T-helper 2 cell treated with Interferon-gamma antibody and Interleukin-4, amounts not matched to agents 5 μg/mL and 100 μg/mL, for 36 hours (primary cell): Measurements from ENCODE around the gene ZC3H18.

Experiments used
- DNase-seq: peaks from one replicate; pipeline ENCODE4 v3.0.0; 2021; ENCODE audit warnings: low spot score
- H3K27ac Mint-ChIP-seq: one replicate; pipeline ENCODE4 v1.8.0; 2021; ENCODE audit warnings: mild to moderate bottlenecking, mixed read lengths
- H3K27me3 Mint-ChIP-seq: one replicate; pipeline ENCODE4 v1.8.0; 2021; ENCODE audit warnings: low read depth, mixed read lengths
- H3K36me3 Mint-ChIP-seq: one replicate; pipeline ENCODE4 v1.8.0; 2021; ENCODE audit warnings: low read depth, mixed read lengths
- H3K4me1 Mint-ChIP-seq: one replicate; pipeline ENCODE4 v1.8.0; 2021; ENCODE audit warnings: low read depth, mixed read lengths
- H3K4me3 Mint-ChIP-seq: one replicate; pipeline ENCODE4 v1.8.0; 2022; ENCODE audit warnings: mild to moderate bottlenecking, moderate library complexity, mixed read lengths
- H3K9me3 Mint-ChIP-seq: one replicate; pipeline ENCODE4 v1.8.0; 2021; ENCODE audit warnings: mixed read lengths

Gene ZC3H18

DNA sequence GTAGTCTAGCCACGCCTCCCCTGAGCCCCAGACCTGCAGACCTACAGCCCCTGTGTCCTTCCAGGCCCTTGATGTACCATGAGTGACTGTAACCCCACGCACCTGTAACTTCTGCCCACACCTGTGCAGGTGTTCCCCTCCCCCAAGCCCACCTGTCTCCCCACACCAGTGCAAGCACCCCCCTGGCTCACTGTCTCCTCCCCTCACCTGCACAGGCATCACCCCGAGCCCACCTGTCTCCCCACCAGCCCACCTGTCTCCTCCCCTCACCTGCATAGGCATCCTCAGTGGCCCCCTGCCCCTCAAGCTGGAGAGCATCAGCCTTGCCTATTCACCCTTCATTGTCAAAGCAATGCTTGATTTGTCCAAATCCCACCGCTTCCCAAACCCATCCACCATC is 32.3 kb upstream of the ZC3H18 start:
- Mint-ChIP-seq H3K4me3 (no peak overlapping the region), H3K27ac (no peak overlapping the region), H3K9me3 (no peaks in the 10 kb centered on the region)

DNA sequence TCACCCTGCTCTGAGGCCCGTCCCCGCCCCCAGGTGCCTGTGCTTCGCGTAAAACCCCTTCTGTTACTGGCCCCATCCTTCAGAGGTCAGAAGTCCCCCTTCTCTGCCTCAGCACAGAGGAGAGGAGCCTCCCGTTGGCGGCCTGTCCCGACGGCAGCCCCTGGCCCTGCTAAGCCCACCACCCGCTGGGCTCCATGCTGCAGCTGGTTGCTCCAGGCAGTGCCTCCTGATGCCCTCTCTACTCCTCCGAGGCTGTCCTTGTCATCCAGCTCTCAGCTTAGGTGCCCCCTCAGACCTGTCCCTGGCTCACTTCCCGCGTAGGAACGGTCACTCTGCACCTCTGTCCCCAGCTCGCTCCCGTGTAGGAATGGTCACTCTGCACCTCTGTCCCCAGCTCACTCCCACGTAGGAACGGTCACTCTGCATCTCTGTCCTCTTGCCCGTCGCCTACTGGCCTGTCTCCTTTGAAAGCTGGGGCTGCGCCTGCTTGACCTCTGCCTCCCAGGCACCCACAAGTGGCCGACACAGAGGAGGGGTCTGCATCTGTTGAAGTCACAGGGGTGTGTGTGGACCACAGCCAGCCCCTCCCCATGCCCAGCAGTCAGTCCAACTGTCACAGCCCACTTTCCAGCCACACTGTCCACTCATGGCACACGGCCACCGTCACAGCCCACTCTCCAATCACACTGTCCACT is 31.7 kb upstream of the ZC3H18 start:
- H3K27ac Mint-ChIP-seq: no peak overlapping the region

More for the DNA sequence above, 32.3 kb upstream of the ZC3H18 start:
- Mint-ChIP-seq H3K4me1 (peaks cover 5% of the 10 kb centered on the region), H3K27me3 (peaks cover 9% of the 10 kb centered on the region), H3K36me3 (peaks cover 5% of the 10 kb centered on the region)
- DNase-seq: no peak

DNA sequence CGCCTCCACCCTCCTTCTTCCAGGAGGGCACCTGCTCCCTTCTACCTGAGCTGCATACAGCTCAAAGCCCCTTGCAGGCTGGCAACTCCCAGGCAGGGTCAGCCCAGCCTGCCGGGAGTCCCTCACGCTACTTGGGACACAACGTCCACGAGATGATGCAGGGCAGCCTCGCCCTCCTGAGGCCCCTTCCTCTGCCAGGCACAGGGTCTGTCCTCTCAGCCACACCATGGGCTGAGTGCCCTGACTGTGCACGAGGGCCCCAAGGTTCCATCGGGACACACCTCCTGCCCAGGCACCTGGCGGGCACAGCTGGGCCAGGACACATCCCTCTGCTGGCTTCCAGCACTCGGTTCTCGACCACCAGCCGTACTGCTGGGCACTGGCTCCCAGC is 30.9 kb upstream of the ZC3H18 start:
- H3K9me3 Mint-ChIP-seq: peaks cover 9% of the 10 kb centered on the region
- peaks cover 9% of the 10 kb centered on the region for H3K27me3 Mint-ChIP-seq
- H3K27ac Mint-ChIP-seq: no peak overlapping the region
- no peak overlapping the region for H3K4me3 Mint-ChIP-seq
- no peak for DNase-seq
- H3K36me3 Mint-ChIP-seq: peaks cover 10% of the 10 kb centered on the region
- H3K4me1 Mint-ChIP-seq: peaks cover 5% of the 10 kb centered on the region

More for the DNA sequence above, 31.7 kb upstream of the ZC3H18 start:
- DNase-seq: no peak
- H3K9me3 Mint-ChIP-seq: peaks cover 5% of the 10 kb centered on the region
- H3K4me3 Mint-ChIP-seq: no peak overlapping the region
- peaks cover 5% of the 10 kb centered on the region for H3K4me1 Mint-ChIP-seq
- peaks cover 8% of the 10 kb centered on the region for H3K36me3 Mint-ChIP-seq
- peaks cover 9% of the 10 kb centered on the region for H3K27me3 Mint-ChIP-seq

- DNase-seq: no peak
- Mint-ChIP-seq H3K4me1 (peaks cover 5% of the 10 kb centered on the region), H3K27me3 (peaks cover 9% of the 10 kb centered on the region), H3K9me3 (peaks cover 9% of the 10 kb centered on the region), H3K36me3 (peaks cover 10% of the 10 kb centered on the region), H3K4me3 (no peak overlapping the region), H3K27ac (no peak overlapping the region)
Observed at GRCh38 chr16:88539652-88540345, 30.4 kb upstream of the ZC3H18 start.

- H3K4me1 Mint-ChIP-seq: peaks cover 5% of the 10 kb centered on the region
- DNase-seq: no peak
- H3K36me3 Mint-ChIP-seq: peaks cover 10% of the 10 kb centered on the region
- no peak overlapping the region for H3K4me3 Mint-ChIP-seq
- peaks cover 11% of the 10 kb centered on the region for H3K27me3 Mint-ChIP-seq
- H3K9me3 Mint-ChIP-seq: peaks cover 9% of the 10 kb centered on the region
- no peak overlapping the region for H3K27ac Mint-ChIP-seq
Observed at GRCh38 chr16:88540346-88540977, 29.7 kb upstream of the ZC3H18 start.

- H3K27me3 Mint-ChIP-seq: peaks cover 13% of the 10 kb centered on the region
- H3K4me3 Mint-ChIP-seq: no peak overlapping the region
- DNase-seq: no peak
- H3K9me3 Mint-ChIP-seq: peaks cover 9% of the 10 kb centered on the region
- no peak overlapping the region for H3K27ac Mint-ChIP-seq
- H3K4me1 Mint-ChIP-seq: no peaks in the 10 kb centered on the region
- H3K36me3 Mint-ChIP-seq: peaks cover 5% of the 10 kb centered on the region
Observed at GRCh38 chr16:88541831-88542616, 28.2 kb upstream of the ZC3H18 start.

DNA sequence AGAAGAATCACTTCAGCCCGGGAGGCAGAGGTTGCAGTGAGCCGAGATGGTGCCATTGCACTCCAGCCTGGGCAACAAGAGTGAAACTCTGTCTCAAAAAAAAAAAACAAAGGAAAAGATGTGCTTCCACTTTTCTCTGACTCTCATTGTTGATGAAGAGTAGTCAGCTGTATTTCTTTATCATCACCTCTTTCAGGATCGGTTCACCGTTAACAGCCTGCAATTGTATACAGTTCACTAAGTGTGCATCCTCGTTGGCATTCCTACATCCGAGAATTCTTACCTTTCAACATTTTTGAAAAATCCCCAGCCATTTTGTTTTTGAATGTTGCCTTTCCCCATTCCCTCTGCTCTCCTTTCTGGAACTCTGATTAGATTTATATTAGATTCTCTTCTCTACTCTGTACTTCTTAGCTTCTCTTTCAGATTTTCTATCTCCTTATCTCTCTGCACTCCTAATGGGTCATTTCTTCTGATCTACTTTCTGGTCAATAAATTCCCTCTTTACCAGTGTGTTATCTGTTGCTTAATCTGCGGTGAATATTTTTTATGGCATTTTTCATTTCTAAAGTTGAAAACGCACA is 26.9 kb upstream of the ZC3H18 start:
- no peaks in the 10 kb centered on the region for H3K4me1 Mint-ChIP-seq
- H3K36me3 Mint-ChIP-seq: peaks cover 5% of the 10 kb centered on the region
- H3K9me3 Mint-ChIP-seq: peaks cover 9% of the 10 kb centered on the region
- peaks cover 13% of the 10 kb centered on the region for H3K27me3 Mint-ChIP-seq
- H3K4me3 Mint-ChIP-seq: no peak overlapping the region
- H3K27ac Mint-ChIP-seq: no peak overlapping the region
- no peak for DNase-seq

- Mint-ChIP-seq H3K4me1 (peaks cover 3% of the 10 kb centered on the region), H3K36me3 (peaks cover 5% of the 10 kb centered on the region), H3K27ac (no peak overlapping the region), H3K27me3 (peaks cover 18% of the 10 kb centered on the region), H3K9me3 (peaks cover 9% of the 10 kb centered on the region), H3K4me3 (no peak overlapping the region)
- no peak for DNase-seq
Observed at GRCh38 chr16:88545781-88546180, 24.4 kb upstream of the ZC3H18 start.

GRCh38 chr16:88548131-88548874 is 21.9 kb upstream of the ZC3H18 start:
- no peak for DNase-seq
- H3K4me3 Mint-ChIP-seq: no peak overlapping the region
- peaks cover 4% of the 10 kb centered on the region for H3K36me3 Mint-ChIP-seq
- H3K27ac Mint-ChIP-seq: no peak overlapping the region
- peaks cover 6% of the 10 kb centered on the region for H3K9me3 Mint-ChIP-seq
- peaks cover 3% of the 10 kb centered on the region for H3K4me1 Mint-ChIP-seq
- H3K27me3 Mint-ChIP-seq: peaks cover 16% of the 10 kb centered on the region

GRCh38 chr16:88548985-88549384 is 21.2 kb upstream of the ZC3H18 start:
- H3K36me3 Mint-ChIP-seq: no peaks in the 10 kb centered on the region
- no peak overlapping the region for H3K27ac Mint-ChIP-seq
- no peak for DNase-seq
- H3K9me3 Mint-ChIP-seq: no peaks in the 10 kb centered on the region
- no peak overlapping the region for H3K4me3 Mint-ChIP-seq
- H3K27me3 Mint-ChIP-seq: peaks cover 16% of the 10 kb centered on the region
- H3K4me1 Mint-ChIP-seq: peaks cover 3% of the 10 kb centered on the region

DNA sequence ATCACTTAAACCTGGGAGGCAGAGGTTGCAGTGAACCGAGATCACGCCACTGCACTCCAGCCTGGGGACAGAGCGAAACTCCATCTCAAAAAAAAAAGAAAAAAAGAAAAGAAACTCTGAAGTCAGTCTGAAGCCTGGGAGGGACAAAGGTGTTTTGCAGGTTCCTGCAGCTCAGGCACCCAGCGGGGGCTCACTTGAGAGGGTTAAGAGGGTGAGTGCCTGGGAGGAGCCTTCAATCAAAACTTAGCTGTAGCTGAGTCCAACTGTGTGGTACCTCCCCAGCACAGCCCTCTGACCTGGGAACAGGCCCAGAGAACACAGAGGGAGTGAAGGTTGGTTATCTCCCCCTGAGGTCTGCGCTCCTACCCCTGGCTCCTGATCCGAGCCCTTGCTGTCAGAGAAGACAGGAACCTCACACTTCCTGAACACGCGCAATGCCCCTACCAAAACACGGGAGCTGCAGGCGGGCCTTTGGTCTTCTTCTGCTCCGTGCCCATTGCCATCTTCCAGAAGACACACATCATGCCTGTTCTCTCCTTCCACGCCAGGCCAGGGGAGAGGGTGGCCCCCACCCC is 20.4 kb upstream of the ZC3H18 start:
- no peak for DNase-seq
- no peaks in the 10 kb centered on the region for H3K9me3 Mint-ChIP-seq
- no peak overlapping the region for H3K27ac Mint-ChIP-seq
- H3K4me1 Mint-ChIP-seq: peaks cover 3% of the 10 kb centered on the region
- H3K4me3 Mint-ChIP-seq: no peak overlapping the region
- peaks cover 16% of the 10 kb centered on the region for H3K27me3 Mint-ChIP-seq
- no peaks in the 10 kb centered on the region for H3K36me3 Mint-ChIP-seq

GRCh38 chr16:88550246-88550661 is 19.9 kb upstream of the ZC3H18 start:
- no peak for DNase-seq
- no peak overlapping the region for H3K27ac Mint-ChIP-seq
- peaks cover 16% of the 10 kb centered on the region for H3K27me3 Mint-ChIP-seq
- H3K4me3 Mint-ChIP-seq: no peak overlapping the region
- no peaks in the 10 kb centered on the region for H3K9me3 Mint-ChIP-seq
- H3K36me3 Mint-ChIP-seq: no peaks in the 10 kb centered on the region
- peaks cover 3% of the 10 kb centered on the region for H3K4me1 Mint-ChIP-seq

DNA sequence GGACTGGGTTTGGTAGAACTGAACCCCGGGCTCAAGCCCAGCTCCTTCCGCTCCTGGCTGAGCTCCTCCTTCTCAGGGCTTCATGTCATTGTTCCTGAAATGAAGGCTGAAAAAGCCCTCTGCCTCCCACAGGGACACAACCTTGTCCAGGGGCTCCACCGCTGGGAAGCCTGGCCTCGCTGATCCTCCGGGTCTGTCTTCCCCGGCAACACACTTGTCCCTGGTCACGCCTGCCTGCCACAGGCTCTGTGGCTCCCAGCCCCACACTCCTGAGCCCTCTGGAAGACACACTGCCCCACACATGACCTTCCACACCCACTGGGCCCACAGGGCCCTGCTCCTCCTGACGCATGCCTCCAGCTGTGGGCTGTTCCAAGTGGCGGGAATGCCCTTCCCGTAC is 18.0 kb upstream of the ZC3H18 start:
- Mint-ChIP-seq H3K36me3 (no peaks in the 10 kb centered on the region), H3K4me1 (peaks cover 3% of the 10 kb centered on the region)

More for the DNA sequence above, 18.0 kb upstream of the ZC3H18 start:
- peaks cover 12% of the 10 kb centered on the region for H3K27me3 Mint-ChIP-seq
- H3K4me3 Mint-ChIP-seq: no peak overlapping the region
- peaks cover 6% of the 10 kb centered on the region for H3K9me3 Mint-ChIP-seq
- no peak for DNase-seq
- no peak overlapping the region for H3K27ac Mint-ChIP-seq
